ENCODE results near the gene TXNL1. TPM values are rescaled to one million over a fixed set of nuclear protein-coding genes. Genes with fewer than 3 reads are reported as not detected.
A peak's percentile ranks its signal among the peaks of the same experiment; 100 is the strongest.

TXNL1 gene
- total and polyA plus RNA-seq, 2 of the 13 experiments (the other 11 are each of a cell fraction or from before 2014, with no cell fraction given) = 41.9 to 73.1 TPM

- TF ChIP-seq POGK (CRISPR knock-in tag; conservative IDR thresholded peaks at IDR 0.05) (no peak), ZNF280B (CRISPR knock-in tag; IDR thresholded peaks at IDR 0.05; ENCODE audit: borderline replicate concordance) (no peak), MZF1 (CRISPR knock-in tag; IDR thresholded peaks at IDR 0.05; ENCODE audit: borderline replicate concordance) (no peak), ZFY (CRISPR knock-in tag; IDR thresholded peaks at IDR 0.05) (peak; percentile 88; the same call in 1 of the 2 replicates), NFE2 (CRISPR knock-in tag; IDR thresholded peaks at IDR 0.05) (peak; percentile 70; the same call in 1 of the 2 replicates), ZNF431 (CRISPR knock-in tag; IDR thresholded peaks at IDR 0.05; ENCODE audit: borderline replicate concordance, low read depth) (no peak; the same call in 1 of the 2 replicates), ZNF713 (CRISPR knock-in tag; IDR thresholded peaks at IDR 0.05) (no peak), ZNF557 (CRISPR knock-in tag; IDR thresholded peaks at IDR 0.05) (no peak), CSRNP2 (CRISPR knock-in tag; conservative IDR thresholded peaks at IDR 0.05; ENCODE audit: low read depth) (no peak), ZNF136 (CRISPR knock-in tag; IDR thresholded peaks at IDR 0.05; ENCODE audit: low read depth) (no peak), ZNF572 (CRISPR knock-in tag; IDR thresholded peaks at IDR 0.05) (no peak), POLR2A (IDR thresholded peaks at IDR 0.05; ENCODE audit: insufficient read depth in 1 of 2, low read depth in 2 of 2, low read length in 2 of 2) (peak; percentile 84 to 94), SNAI1 (CRISPR knock-in tag; IDR thresholded peaks at IDR 0.05; ENCODE audit: borderline replicate concordance) (no peak), PRMT3 (CRISPR knock-in tag; IDR thresholded peaks at IDR 0.05; ENCODE audit: borderline replicate concordance, low read depth) (no peak), MEF2D (CRISPR knock-in tag; IDR thresholded peaks at IDR 0.05) (no peak; the same call in 1 of the 2 replicates), HMG20A (CRISPR knock-in tag; IDR thresholded peaks at IDR 0.05; ENCODE audit: borderline replicate concordance) (no peak), ZNF432 (CRISPR knock-in tag; IDR thresholded peaks at IDR 0.05; ENCODE audit: borderline replicate concordance) (no peak), KDM5B (CRISPR knock-in tag; IDR thresholded peaks at IDR 0.05; ENCODE audit: borderline replicate concordance) (peak; percentile 71; the same call in 1 of the 2 replicates), KLF13 (CRISPR knock-in tag; IDR thresholded peaks at IDR 0.05) (no peak), NAIF1 (CRISPR knock-in tag; IDR thresholded peaks at IDR 0.05; ENCODE audit: borderline replicate concordance) (no peak), ZNF607 (CRISPR knock-in tag; IDR thresholded peaks at IDR 0.05; ENCODE audit: borderline replicate concordance) (no peak; the same call in 1 of the 2 replicates), PITX1 (CRISPR knock-in tag; IDR thresholded peaks at IDR 0.05) (no peak), ZNF549 (CRISPR knock-in tag; IDR thresholded peaks at IDR 0.05) (no peak), ZNF543 (CRISPR knock-in tag; IDR thresholded peaks at IDR 0.05) (no peak; the same call in 1 of the 2 replicates)
Measured at GRCh38 chr18:56638232-56639103, at the start of gene TXNL1 (continued).

All from HepG2 (cell line).